ENCODE measurements around the gene INIP. TPM values are rescaled to one million over a fixed set of nuclear protein-coding genes. Genes with fewer than 3 reads are reported as not detected.
"Not testable (repeated sequence)": the region's sequence is repeated elsewhere in the genome, so short reads cannot be mapped to it uniquely, and the experiment has no call there.

The INIP gene
- total RNA-seq, 2 donors from 2014 or later: 12.6 to 16.2 TPM

- Histone ChIP-seq H3K27ac (no peak overlapping the region), H3K4me3 (no peak overlapping the region), H3K27me3 (no peaks in the 10 kb centered on the region), H3K4me1 (no peaks in the 10 kb centered on the region), H3K36me3 (no peaks in the 10 kb centered on the region), H3K9me3 (no peaks in the 10 kb centered on the region)
- no peak for DNase-seq (ENCODE audit: low spot score)
- no peak for TF ChIP-seq CTCF (IDR thresholded peaks at IDR 0.05)
These were observed 17.0 kb upstream of the INIP start for GRCh38 chr9:112734892-112735291.

- H3K27me3 ChIP-seq: no peaks in the 10 kb centered on the region
- DNase-seq (ENCODE audit: low spot score): no peak
- H3K27ac ChIP-seq: no peak overlapping the region
- H3K4me1 ChIP-seq: no peaks in the 10 kb centered on the region
- no peaks in the 10 kb centered on the region for H3K9me3 ChIP-seq
- TF ChIP-seq CTCF (IDR thresholded peaks at IDR 0.05): no peak
- H3K36me3 ChIP-seq: no peaks in the 10 kb centered on the region
- H3K4me3 ChIP-seq: no peak overlapping the region
These were observed 14.1 kb upstream of the INIP start for GRCh38 chr9:112731971-112732370.

- DNase-seq (ENCODE audit: low spot score): no peak
- TF ChIP-seq CTCF (IDR thresholded peaks at IDR 0.05): no peak
- Histone ChIP-seq H3K4me1 (no peaks in the 10 kb centered on the region), H3K27ac (no peak overlapping the region), H3K9me3 (no peaks in the 10 kb centered on the region), H3K27me3 (no peaks in the 10 kb centered on the region), H3K36me3 (no peaks in the 10 kb centered on the region), H3K4me3 (no peak overlapping the region)
These were observed 10.5 kb upstream of the INIP start for GRCh38 chr9:112728401-112728800.

- Histone ChIP-seq H3K27me3 (no peaks in the 10 kb centered on the region), H3K27ac (no peak overlapping the region), H3K36me3 (no peaks in the 10 kb centered on the region), H3K9me3 (no peaks in the 10 kb centered on the region), H3K4me1 (no peaks in the 10 kb centered on the region), H3K4me3 (no peak overlapping the region)
- no peak for TF ChIP-seq CTCF (IDR thresholded peaks at IDR 0.05)
- no peak for DNase-seq (ENCODE audit: low spot score)
These were observed 8.5 kb upstream of the INIP start for GRCh38 chr9:112726428-112726827.

- no peaks in the 10 kb centered on the region for H3K9me3 ChIP-seq
- no peak for TF ChIP-seq CTCF (IDR thresholded peaks at IDR 0.05)
- H3K4me3 ChIP-seq: no peak overlapping the region
- H3K27ac ChIP-seq: no peak overlapping the region
- DNase-seq (ENCODE audit: low spot score): no peak
- H3K36me3 ChIP-seq: no peaks in the 10 kb centered on the region
- no peaks in the 10 kb centered on the region for H3K27me3 ChIP-seq
- no peaks in the 10 kb centered on the region for H3K4me1 ChIP-seq
These were observed 8.0 kb upstream of the INIP start for GRCh38 chr9:112725961-112726360.

- not testable (repeated sequence) for H3K27ac ChIP-seq; H3K4me1 ChIP-seq; H3K4me3 ChIP-seq; H3K36me3 ChIP-seq; DNase-seq (ENCODE audit: low spot score); H3K27me3 ChIP-seq; H3K9me3 ChIP-seq
These were observed 4.8 kb upstream of the INIP start for GRCh38 chr9:112722749-112723148.
